GM19239 (cell line): ENCODE results near the gene SNX30.
A peak's percentile ranks its signal among the peaks of the same experiment; 100 is the strongest.

Experiments used
- DNase-seq: peaks from one replicate; pipeline ENCODE4 v3.0.0; 2011; ENCODE audit warnings: low spot score; ENCODE audit not compliant: insufficient read length
- FAIRE-seq: peaks from 2 replicates; lab custom pipeline; 2011; peaks lifted over from hg19 to GRCh38; lab: Jason Lieb, UNC

SNX30 gene

DNA sequence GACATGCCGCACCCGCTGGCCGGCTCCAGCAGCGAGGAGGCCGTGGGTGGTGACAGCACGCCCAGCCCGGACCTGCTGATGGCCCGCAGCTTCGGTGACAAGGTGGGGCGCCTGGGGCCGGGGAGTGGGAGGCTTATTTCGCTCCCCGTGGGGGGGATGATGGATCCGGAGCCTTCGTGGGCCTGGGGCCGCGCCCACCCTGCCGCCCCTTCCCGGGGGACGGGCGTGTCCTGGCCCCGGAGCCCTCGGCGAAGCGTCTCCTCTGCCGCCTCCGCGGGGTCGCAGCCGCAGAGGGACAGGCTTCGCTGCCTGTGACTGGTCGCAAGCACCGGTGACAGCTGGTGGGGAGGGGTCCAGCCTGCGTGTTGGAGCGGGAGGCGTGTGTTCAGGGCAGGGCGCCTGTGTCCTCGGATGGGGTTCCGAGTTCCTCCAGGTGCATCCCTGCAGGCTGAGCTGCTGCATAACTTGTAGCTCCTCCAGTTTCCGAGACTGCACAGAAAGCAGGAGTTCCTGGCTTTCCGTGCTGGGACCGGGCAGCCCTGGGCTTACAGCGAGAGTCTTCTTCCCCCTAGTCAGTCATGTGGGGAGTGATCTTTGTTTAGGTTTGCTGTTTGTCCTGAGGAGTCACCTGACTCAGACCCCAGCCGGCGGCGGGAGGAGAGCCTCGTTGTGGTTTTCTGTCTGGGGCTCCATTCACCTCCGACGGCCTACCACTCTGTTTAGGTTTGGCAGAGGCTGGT is 666 bp downstream of the SNX30 start:
- FAIRE-seq (no peak), DNase-seq (peak; percentile 65)

DNA sequence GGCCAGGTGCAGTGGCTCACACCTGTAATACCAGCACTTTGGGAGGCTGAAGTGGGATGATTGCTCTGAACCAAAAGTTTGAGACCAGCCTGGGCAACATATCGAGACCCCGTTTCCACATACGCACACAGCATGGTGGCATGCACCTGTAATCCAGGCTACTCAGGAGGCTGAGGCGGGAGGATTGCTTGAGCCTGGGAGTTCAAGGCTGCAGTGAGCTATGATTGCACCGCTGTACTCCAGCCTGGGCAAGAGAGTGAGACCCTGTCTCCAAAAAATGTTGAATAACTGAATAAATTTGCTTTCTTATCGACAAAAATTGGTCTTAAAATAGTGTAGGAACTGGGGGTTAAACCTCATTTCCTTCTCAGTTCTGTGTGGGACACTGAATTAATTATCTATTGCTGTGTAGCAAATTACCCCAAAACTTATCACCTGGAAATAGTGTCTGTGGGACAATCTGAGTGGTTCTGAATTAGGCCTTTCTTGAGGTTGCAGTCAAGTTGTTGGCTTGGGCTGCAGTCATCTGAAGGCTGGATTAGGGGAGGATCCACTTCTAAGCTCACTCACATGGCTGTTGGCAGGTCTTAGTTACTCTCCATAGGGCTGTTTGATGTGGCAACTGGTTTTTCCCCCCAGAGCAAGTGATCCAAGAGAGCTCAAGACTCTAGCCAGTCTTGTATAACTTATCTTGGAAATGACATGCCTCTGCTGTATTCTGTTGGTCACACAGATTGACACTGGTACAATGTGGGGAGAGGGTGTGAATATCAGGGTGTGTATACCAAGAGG is 2.0 kb downstream of the SNX30 start:
- DNase-seq, result no peak
- no peak for FAIRE-seq

DNA sequence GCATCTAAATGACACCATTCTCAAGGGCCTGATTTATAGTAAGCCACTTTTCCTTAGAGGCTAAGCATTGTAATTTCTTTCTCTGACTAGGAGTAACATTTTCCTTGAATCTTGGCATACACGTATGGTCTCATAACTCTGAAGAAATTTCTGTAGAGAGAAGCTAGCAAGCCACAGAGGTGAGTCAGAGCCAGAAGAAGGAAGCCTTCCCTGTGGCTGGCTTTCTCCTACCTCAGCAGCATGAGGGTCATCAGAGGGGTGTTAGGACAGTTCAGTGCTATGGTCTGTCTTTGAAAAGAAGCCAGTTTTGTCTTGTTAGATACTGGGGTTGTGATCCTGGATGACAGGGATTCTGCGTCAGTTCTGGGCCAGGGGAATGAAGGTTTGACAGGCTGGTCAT is 3.2 kb downstream of the SNX30 start:
- no peak for FAIRE-seq
- DNase-seq, result no peak

DNA sequence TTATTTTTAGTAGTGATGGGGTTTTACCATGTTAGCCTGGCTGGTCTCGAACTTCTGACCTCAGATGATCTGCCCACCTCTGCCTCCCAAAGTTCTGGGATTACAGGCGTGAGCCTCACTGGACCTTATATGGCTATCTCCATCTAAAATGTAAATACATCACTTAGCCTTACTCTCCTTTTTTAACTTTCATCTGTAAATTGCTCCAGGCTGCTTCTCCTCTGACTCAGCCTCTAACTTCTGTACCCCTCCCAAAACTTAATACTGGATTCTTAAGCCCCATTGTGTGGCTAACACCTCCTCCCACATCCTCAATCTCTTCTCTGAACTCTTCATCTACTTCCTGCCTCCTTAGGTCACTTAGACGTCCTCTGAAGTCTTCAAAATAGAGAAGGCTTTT is 4.0 kb downstream of the SNX30 start:
- DNase-seq (no peak), FAIRE-seq (no peak)

DNA sequence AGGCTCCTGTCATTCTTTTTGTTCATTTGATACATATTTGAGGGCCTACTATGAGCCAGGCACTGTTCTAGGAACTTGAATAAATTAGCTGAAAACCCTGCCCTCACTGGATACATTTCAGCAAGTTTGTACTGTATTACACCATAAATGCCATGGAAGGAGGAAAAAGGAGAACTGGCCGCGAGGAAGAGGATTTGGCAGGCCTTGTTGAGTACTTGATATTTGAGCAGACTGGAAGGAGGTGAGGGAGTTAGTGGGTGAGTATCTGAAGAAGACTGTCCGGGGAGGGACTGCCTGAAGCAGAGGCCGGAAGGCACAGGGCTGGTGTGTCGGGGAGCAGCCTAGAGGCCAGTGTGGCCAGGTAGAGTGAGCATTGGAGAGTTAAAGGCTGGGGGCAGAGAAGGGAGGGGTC is 4.5 kb downstream of the SNX30 start:
- FAIRE-seq (no peak), DNase-seq (no peak)

DNA sequence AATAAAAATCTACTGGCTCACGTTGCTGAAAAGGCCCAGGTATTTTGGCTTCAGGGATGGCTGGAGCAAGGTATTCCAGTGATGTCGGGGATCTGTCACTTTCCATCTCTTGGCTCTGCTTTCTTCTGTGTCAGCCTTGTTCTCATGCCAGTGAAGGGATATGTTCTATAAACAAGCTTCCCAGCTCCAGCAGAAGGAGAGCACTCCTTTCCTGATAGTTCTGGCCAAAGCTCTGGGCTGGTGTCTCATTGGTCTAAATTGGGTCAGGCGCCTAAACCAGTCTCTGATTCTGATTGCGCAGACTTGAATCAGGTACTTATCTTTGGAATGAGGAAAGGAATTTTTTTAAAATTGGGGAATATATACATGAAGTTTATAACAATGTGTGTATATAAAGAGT is 5.1 kb downstream of the SNX30 start:
- DNase-seq (no peak), FAIRE-seq (no peak)

DNA sequence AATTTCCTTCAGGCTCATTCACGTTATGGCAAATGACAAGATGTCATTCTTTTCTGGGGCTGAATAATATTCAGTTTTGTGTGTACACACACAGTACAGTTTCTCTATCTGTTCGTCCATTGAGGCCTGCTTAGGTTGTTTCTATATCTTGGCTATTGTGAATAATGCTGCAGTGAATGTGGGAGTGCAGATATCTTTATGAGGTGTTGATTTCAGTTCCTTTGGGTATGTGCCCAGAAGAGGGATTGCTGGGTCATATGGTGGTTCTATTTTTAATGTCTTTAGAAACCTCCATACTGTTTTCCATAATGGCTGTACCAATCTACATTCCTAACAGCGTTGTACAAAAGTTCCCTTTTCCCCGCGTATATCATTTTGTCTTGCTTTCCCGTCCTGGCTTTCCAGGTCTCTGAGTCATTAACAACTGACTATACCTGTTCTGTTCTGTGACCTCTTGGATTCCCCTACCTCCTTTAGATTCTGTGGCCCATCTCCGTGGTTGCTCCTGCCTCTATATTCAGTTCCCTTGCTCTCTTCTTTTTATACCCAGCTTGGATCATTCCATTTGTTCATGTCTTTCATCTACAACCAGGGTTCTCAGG is 6.8 kb downstream of the SNX30 start:
- no peak for FAIRE-seq
- DNase-seq, result no peak

DNA sequence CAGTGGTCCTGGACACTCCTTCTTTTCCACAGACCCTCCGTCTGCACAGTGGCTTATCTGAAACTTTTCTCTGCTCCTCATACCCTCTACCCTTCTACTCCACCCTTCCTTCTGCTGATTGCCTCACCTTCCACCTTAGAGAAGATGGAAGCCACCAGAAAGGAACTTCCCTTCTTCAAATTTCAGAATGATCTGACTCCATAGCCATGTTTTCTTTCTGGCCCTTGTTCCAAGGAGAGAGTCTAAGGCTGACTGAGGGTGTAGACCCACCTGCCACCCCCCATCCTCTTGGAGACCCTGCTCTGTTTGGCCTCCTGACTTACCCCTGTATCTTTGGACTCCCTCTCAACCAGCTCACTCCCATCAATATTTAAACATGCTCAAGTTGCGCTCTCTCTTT is 7.4 kb downstream of the SNX30 start:
- DNase-seq, result no peak
- no peak for FAIRE-seq

DNA sequence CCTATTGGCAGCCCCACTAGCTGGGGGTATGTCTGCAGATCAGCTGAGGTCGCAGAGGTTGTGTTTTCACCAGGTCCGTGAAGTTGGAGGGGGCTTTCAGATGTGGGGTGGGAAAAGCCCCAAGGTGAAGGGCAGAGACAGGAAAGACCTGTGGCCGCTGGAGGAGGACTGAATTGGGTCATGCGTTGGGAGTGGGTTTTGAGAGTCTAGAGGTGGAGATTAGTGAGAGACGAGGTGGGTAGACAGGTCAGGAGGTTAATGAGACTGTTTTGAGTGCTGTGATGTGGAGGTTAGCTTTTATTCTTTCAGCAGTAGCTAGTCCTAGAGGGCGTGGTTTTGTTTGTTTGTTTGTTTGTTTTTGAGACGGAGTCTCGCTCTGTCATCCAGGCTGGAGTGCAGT is 10.3 kb downstream of the SNX30 start:
- FAIRE-seq (no peak), DNase-seq (no peak)

DNA sequence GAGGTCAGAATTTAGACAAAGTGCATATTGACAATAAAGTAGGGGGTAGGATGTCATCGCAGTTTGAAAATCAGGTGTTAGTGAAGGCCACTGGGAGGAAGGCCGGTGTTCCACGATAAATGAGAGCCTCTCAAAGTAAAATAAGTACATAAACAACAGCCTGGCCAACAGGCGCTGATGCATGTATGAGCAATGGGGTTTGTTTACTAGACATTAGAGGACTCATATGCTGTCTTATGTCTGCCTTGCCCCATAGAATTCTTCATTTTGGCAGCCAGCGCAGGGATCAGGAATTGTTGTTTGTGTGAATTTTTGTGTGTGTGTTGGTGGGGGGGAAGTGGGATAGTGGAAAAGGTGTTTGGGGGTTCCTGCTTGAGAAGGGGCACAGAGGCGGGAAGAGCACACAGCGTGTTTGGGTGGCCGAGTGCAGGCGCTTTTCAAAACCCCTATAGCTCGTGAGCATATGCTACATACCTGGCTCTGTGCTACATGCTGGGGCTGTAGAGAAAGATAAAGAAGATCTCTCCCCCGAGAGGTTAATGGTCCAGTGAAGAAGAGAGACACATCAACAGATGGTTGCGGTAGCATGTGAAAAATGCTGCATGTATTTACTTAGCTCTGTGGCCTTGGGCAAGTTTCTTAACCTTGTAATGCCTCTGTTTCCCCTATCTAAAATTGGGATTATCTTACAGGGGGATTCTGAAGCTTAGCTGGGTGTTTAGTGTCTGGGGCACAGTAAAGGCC is 11.5 kb downstream of the SNX30 start:
- no peak for FAIRE-seq

DNA sequence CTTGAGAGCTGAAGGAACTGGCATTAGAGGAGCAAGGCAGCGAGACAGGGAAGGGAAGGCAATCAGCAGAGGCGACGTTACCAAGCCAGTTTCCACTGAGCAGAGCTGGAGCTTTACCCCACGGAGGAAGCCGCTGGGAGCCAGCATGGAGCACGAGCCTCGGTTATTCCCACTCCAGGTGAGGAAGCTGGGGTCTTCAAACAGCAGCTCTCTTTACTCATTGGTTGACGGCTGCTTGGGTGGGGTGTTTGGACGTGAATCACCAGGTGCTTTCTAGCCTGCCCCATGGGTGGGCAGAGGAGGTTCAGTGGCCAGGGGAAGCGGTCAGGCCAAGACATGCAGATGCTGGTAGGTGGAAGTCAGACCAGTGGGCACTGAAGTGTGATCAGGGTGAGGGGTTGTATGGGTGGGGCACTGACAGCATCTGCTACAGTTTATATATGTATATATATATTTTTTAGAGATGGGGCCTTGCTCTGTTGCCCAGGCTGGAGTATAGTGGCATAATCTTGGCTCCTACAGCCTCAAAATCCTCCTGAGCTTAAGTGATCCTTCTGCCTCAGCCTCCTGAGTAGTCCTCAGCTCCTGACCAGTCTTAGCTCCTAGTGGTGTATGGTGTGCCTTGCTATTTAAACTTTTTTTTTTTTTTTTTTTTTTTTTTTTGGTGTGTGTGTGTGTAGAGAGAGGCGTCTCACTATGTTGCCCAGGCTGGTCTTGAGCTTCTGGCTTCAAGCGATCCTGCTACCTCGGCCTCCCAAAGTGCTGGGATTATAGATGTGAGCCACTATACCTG is 12.4 kb downstream of the SNX30 start:
- no peak for FAIRE-seq
- no peak for DNase-seq

More for the DNA sequence above, 11.5 kb downstream of the SNX30 start:
- DNase-seq, result no peak

DNA sequence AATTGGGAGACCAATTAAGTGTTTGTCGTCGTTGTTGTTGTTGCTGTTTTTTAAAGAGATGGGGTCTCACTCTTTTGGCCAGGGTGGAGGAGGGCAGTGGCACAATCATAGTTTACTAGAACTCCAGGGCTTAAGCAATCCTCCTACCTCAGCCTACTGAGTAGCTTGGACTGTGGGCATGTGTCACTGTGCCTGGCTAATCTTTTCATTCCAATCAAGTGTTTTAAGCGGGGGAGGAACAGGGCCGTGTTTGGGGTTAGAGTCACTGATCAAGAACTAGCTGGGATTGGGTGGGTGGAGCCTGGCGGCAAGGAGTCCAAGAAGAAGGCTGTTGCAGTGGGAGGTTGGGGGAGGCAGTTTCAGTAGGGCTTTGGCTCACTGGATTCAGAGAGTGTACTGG is 13.8 kb downstream of the SNX30 start:
- no peak for DNase-seq
- no peak for FAIRE-seq

DNA sequence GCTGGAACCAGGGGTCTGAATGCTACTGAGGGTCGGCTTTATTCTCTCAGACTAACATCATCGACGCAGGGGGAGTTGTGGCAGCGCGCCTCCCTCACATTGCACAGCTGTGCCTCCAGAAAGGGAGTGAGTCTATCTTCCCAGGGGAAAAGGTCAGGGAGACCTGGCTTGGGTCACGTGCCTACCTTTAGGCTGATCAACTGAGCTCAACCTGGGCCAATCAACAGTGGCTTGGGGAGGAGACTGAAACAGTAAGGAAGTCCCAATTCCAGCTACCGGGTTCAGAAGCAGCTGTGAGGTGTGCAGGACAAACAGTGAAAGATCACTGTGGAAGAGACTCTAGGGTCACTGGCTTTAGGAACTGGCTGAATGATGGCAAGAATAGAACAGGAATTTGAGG is 14.3 kb downstream of the SNX30 start:
- DNase-seq, result no peak
- no peak for FAIRE-seq

DNA sequence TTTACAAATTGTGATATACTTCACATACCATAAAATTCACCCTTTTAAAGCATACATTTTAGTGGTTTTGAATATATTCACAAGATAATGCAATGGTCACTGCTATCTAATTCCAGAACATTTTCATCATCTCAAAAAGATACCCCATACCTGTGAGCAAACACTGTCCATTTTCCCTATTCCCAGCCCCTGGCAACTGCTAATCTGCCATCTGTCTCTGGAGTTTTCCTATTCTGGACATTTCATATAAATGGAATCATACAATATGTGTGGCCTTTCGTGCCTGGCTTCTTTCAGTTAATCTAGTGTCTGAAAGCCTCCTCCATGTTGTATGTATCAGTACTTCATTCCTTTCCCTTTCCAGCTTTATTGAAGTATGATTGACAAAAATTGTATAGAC is 14.7 kb downstream of the SNX30 start:
- DNase-seq, result no peak
- FAIRE-seq, result no peak

DNA sequence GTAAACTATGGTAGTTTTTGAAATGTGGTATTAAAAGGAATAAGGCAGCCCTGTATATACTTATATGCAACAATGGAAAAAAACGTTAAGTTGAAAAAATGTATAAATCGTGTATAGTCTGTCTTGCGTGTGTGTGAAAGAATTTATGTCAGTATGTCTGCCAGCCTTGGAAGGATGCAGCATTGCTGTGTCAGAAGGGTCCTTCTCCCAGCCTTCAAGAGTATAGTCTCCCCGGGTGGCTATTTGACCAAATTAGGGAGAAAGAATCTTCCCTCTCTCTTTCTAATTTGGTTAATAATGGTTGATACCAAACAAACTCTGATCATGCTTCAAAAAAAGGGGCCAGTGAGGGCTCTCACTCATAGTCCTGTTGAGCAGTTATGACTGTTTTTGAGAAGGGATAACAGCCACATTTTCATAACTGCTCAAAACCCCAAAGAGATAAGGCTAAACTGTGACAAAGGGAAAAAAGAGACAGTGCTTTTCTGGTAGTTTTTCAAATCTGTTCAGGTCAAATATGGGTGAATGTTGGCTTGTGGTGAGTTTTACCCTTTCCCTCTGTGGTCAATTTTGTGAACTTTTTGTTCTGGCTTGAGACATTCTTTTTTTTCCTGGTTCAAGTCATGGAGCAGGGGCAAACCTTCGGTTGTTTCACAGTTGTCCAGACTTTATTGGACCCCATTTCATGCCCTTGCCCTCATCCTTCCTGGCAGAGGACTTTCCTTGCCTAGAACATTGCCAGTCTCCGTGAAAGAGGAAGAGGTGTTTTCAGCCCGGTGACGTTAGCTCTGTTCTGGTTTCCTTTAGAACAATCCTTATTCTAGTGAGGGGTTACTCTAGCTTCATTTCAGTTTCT is 21.0 kb downstream of the SNX30 start:
- DNase-seq (no peak), FAIRE-seq (peak; percentile 70)

DNA sequence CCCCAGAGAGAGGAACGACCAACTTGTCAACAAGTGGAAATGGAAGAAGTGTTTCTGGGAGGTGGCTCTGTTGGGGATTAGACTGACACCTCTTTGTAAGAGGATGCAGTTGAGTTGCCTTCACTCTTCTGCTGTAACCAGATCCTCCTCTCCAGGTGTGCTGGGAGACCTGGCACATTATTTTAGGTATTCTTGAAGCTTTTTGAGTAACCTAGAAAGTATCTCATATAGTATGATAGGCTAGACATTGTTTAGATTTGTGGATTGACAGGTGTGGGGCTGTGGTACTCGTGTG is 21.6 kb downstream of the SNX30 start:
- DNase-seq (no peak), FAIRE-seq (peak; percentile 42)

DNA sequence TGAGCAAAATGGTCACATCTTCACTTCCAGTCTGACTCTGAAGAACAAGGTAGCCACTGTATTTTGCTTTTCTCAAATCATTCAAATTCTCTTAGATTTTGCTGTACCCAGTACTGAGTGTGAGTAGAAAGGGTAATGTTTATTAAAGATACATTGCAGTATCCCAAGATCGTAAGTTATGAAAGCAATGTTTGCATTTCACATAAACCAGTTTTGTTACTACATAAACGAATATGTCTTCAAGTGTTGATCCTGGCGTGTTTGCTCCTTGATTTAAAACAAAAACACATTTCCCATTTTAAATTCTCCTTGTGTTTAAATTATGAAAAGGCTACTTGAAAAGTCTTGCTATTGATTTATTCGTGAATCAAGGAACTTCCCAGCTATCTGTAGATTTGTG is 22.0 kb downstream of the SNX30 start:
- DNase-seq, result no peak

DNA sequence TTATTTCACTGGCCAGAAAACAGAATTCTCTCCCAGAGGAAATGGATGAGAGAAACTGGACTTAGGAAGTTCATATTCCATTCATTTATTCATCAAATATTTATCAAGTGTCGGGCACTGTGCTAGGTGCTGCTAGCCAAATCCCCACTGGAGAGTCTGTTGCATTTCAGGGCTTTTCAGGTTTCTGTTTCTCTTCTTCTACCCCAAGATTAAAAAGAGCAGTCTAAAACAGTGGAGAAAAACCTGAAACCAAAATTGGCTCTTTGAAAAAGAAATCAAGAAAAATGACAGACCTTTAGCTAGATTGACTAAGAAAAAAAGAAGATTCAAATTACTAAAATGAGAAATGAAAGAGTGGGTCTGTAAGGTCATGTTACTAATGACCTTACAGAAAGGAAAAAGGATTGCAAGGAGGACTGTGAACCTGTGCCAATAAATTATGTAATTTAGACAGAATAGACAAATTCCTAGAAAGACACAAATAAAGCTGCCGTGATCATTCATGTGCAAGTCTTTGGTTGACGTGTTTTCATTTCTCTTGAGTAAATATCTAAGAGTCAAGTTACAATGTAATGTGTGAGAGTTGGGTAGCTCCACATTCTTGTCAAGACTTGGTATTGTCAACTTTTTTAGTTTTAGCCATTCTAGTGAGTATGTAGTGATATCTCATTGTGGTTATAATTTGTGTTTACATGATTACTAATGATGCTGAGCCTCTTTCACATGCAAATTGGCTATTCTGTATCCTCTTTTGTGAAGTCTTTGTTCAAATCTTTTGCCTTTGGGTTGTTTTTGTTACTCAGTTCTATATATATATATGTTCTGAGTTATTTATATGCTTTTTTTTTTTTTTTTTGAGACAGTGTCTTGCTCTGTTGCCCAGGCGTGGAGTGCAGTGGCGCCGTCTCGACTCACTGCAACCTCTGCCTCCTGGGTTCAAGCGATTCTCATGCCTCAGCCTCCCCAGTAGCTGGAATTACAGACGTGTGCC is 23.7 kb downstream of the SNX30 start:
- FAIRE-seq, result peak; percentile 21
- no peak for DNase-seq

More for the DNA sequence above, 22.0 kb downstream of the SNX30 start:
- no peak for FAIRE-seq
